ES-I3 (cell line): ENCODE measurements around the gene CYLD.

Experiments
- H3K36me3 ChIP-seq: 2 replicates; pipeline ENCODE4 v1.6.1; 2013; ENCODE audit warnings: mild to moderate bottlenecking, low read length, control low read depth, moderate library complexity; ENCODE audit not compliant: insufficient read depth
- H3K4me1 ChIP-seq: 2 replicates; pipeline ENCODE4 v1.6.1; 2013; ENCODE audit warnings: mild to moderate bottlenecking, control low read depth, low read length; ENCODE audit not compliant: insufficient read depth
- H3K9ac ChIP-seq: 2 replicates; pipeline ENCODE4 v1.6.1; 2013; ENCODE audit warnings: low read depth, mild to moderate bottlenecking, low read length, moderate library complexity
- H3K9me3 ChIP-seq: 2 replicates; pipeline ENCODE4 v1.6.1; 2013; ENCODE audit warnings: mild to moderate bottlenecking, low read length, moderate library complexity; ENCODE audit not compliant: control insufficient read depth, insufficient read depth

Gene CYLD

DNA sequence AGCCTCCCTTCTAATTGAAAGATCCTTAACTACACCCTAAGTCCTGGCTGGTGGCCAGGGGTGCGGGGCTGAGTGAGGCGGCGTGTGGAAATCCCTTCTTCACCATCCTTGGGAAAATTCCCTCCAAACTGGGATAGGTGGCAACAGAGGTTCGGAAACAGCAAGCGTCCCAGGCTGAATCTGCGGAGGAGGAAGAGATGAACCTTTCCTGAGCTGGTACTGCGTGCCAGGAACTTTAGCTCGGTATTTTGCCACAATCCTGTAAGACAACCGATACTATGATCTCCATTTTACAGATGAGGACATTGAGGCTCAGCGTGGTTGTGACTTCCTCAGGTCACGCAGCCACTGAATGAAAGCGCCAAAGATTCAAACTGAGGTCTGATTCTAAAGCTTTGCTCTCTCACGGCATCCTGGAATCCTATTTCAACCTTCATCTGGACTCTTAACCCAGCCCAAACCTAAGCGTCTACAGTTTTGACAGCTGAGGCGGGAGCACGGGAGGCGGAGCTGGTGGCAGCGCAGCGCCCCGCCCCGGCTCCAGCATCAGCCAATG lies 583 bp upstream of the CYLD start:
- H3K4me1 ChIP-seq, result peaks cover 15% of the 10 kb centered on the region; the same call in 1 of the 2 replicates

DNA sequence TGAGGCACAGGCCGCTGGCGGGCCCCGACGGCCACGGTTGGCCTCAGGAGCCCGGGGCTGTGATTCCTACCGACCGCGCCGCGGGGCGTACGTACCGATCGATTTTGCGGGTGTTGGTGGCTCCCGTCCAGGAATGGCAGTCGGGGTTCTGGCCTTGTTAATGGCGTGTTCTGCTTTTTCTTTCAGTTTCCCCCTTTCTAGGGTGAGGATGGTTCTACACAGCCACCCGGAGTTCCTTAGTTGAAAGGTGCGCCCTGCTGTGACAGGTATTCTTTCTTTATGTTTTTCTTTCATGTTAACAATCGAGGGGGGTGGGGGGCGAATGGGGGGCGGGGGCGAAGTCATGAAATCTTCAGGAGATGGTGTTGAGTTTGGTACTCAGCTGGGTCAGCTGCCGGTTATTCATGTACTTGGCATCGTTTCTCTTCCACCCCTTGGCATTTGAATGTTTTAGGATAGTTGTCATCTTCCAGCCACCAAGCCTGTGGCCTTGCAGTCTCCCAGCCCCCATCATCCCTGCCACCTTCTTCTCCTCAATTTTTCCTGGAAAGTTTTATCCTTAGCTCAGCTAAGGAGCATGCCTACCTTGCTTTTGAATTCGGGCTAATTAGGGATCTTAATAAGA lies 802 bp downstream of the CYLD start:
- H3K9me3 ChIP-seq, result no peaks in the 10 kb centered on the region
- H3K36me3 ChIP-seq, result no peaks in the 10 kb centered on the region; the same call in 1 of the 2 replicates
- H3K4me1 ChIP-seq, result peaks cover 15% of the 10 kb centered on the region; the same call in 1 of the 2 replicates
- peak overlapping the region; percentile 64 for H3K9ac ChIP-seq

More for the DNA sequence above, 583 bp upstream of the CYLD start:
- Histone ChIP-seq H3K9ac (peak overlapping the region; percentile 57; the same call in 1 of the 2 replicates), H3K9me3 (no peaks in the 10 kb centered on the region), H3K36me3 (no peaks in the 10 kb centered on the region)

DNA sequence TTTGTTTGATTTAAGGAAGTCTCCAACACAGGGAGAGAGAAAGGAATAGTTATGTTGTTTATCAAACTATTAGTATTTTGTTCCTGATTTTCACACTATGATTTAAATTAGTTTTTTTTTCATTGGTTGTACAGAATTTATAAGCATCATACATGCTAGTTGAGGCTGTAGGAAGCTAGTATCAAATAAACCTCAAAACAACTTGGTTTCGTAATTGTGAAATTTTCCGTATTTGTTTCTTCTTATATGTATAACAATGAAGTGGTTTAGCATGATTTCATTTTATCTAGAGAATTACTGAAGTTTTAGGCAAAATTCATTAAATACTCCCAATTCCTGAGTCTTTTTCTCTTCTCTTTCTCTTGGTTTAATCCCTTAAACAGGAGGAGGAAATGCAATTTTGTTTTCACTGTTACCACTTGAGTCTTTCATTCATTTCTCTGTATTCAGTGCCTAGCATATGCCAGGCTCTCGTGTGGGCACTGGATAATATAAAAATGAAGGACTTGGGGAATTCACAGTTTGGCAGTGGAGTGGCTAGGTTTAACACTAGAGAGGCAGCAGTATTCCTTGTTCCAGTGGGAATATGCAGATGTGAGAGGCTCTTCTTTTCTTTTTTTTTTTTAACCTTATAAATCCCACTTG lies 1.8 kb downstream of the CYLD start:
- H3K9ac ChIP-seq, result no peak overlapping the region
- H3K9me3 ChIP-seq, result no peaks in the 10 kb centered on the region
- no peaks in the 10 kb centered on the region; the same call in 1 of the 2 replicates for H3K36me3 ChIP-seq
- H3K4me1 ChIP-seq, result peaks cover 15% of the 10 kb centered on the region; the same call in 1 of the 2 replicates

DNA sequence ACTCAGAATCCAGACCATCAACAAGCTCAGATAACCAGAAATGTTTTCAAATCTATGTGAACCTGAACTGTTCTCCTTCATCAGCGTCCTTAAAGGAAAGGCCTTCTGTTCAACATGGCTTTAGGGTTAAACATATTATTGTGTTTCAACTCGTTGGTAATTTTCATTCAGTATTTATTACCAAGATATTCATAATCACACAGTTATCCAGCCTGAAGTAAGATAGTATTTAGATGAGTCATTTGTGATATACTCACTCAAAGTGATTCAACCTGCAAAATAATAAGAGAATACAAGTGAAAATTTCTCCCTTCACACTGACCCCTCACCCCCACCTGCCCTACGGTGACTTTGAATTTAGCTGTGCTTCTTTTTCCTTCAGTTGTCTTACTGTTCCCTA lies 3.0 kb downstream of the CYLD start:
- H3K9ac ChIP-seq, result no peak overlapping the region
- H3K36me3 ChIP-seq, result no peaks in the 10 kb centered on the region; the same call in 1 of the 2 replicates
- H3K9me3 ChIP-seq, result no peaks in the 10 kb centered on the region
- peaks cover 15% of the 10 kb centered on the region; the same call in 1 of the 2 replicates for H3K4me1 ChIP-seq

DNA sequence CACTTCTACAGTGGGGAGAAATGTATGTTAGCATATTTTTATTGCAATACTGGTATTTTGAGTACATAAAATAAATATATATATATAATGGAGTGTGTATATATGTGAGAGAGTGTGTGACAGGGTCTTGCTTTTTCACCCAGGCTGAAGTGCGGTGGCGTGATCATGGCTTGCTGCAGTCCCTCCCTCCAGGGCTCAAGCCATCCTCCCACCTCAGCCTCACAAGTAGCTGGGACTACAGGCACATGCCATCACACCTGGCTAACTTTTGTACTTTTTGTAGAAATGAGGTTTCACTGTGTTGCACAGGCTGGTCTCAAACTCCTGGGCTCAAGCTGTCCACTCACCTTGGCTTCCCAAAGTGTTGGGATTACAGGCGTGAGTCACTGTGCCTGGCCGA lies 4.1 kb downstream of the CYLD start:
- Histone ChIP-seq H3K9me3 (no peaks in the 10 kb centered on the region), H3K36me3 (no peaks in the 10 kb centered on the region; the same call in 1 of the 2 replicates), H3K4me1 (peaks cover 15% of the 10 kb centered on the region; the same call in 1 of the 2 replicates), H3K9ac (no peak overlapping the region)

DNA sequence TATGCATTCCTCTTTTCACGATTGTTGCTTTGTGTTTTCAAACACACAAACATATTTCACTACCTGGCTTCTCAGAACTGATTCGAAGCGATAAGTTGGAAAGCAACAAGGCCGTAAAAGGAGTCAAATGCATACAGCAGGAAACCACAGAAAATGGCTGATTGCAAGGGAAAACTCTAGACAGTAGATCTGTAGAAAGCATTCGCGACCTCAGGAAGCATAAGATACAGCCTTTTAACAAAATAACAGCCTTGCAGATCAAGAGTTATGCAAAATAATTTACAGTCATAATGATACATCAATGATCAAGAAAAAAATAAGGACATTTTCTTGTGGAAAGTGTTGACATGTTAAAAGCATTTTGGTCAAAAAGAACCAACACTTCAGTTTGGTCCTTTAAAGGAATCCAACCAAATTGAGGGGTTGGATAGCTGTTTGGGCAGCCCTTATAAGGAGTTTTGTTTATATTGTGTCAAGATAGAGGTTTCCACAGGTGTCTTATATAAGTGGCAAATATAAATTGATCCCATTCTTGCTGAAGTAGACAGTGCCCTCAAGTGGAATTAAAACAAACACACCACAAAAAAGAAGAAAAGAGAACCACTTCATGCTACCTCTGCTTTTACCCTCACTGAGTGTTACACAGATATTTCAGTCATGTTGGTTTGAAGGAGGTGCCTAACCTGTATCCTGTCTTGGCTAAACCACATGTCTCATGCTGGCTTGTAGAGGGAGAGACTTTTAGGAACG lies 5.5 kb downstream of the CYLD start:
- peaks cover 15% of the 10 kb centered on the region; the same call in 1 of the 2 replicates for H3K4me1 ChIP-seq
- H3K9ac ChIP-seq, result no peak overlapping the region
- no peaks in the 10 kb centered on the region for H3K9me3 ChIP-seq
- no peaks in the 10 kb centered on the region; the same call in 1 of the 2 replicates for H3K36me3 ChIP-seq

DNA sequence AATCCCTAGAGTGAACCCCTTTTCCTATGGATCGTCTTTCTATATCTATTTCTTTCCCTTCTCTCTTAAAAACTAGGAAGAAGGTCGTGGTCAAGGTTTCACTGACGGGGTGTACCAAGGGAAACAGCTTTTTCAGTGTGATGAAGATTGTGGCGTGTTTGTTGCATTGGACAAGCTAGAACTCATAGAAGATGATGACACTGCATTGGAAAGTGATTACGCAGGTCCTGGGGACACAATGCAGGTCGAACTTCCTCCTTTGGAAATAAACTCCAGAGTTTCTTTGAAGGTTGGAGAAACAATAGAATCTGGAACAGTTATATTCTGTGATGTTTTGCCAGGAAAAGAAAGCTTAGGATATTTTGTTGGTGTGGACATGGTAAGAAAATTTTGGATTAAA lies 9.6 kb downstream of the CYLD start:
- H3K4me1 ChIP-seq, result no peaks in the 10 kb centered on the region
- no peak overlapping the region for H3K9ac ChIP-seq
- no peaks in the 10 kb centered on the region; the same call in 1 of the 2 replicates for H3K36me3 ChIP-seq
- no peaks in the 10 kb centered on the region for H3K9me3 ChIP-seq

DNA sequence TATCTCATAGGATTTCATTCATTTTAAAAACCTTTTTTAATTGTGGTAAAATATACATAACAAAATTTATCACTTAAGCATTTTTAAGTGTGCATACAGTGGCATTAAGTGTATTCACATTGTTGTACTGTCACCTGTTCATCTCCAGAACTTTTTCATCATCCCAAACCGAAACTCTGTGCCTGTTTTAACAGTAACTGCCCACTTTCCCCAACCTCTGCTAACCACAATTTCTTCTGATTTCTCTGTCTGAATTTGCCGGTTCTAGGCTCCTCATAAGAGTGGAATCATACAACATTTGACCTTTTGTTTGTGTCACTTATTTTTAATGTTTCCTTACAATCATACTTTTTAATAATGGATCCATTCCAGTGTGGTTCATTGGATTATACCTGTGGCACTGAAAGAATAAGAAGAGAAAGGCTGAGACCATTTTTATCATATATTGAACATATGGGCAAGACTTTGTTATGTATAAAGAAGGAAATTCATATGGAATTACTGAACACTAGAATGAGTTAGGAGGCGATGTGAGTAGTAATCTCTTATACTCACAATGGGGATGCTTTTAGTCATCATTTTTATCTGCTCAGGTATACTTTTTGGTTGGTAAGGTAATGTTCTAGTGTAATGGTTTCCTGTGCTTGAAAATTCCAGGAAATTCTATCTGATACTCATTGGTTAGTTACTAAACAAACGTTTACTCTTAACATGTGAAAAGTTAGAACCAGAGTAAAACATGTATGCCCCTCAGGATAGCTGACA lies 10.8 kb downstream of the CYLD start:
- H3K9ac ChIP-seq, result no peak overlapping the region
- no peaks in the 10 kb centered on the region for H3K4me1 ChIP-seq
- H3K36me3 ChIP-seq, result no peaks in the 10 kb centered on the region
- H3K9me3 ChIP-seq, result no peaks in the 10 kb centered on the region

DNA sequence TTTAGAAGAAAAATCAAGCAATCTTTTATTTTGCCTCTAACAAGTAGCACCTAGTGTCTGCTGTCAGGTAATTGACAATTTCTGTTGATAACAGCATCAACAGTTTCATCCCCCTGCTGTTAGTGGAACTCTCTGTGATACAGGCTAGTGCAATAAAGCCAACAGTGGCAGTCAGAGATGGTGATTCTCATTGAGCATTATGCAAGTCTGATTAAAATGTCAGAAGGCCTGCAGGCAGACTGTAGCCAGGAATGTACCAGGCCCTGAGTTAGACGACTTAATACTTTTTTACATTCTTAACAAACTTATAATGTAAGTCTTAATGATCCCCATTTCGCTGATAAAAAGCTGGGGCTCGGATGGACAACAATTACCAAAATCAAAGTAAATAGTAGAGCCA lies 14.6 kb downstream of the CYLD start:
- Histone ChIP-seq H3K9me3 (no peaks in the 10 kb centered on the region), H3K4me1 (no peaks in the 10 kb centered on the region), H3K9ac (no peak overlapping the region), H3K36me3 (no peaks in the 10 kb centered on the region)

DNA sequence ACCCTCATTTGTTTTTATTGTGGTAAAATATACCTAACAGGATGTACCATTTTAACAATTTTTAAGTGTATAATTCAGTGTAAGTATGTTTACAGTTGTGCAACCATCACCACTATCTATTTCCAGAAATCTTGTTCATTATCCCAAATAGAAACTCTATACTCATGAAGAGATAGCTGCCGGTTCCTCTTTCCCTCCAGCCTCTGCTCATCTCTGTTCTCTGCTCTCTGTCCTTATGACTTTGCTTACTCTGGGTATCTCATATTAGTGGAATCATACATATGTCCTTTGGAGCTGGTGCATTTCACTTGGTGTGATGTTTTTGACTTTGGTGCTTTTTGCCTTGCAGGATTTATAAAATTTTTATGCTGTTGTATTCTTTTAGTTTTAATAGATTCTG lies 19.4 kb downstream of the CYLD start:
- no peaks in the 10 kb centered on the region; the same call in 1 of the 2 replicates for H3K9me3 ChIP-seq
- H3K4me1 ChIP-seq, result 0 out of 2 replicates have a peak, but pooled peaks cover 6% of the 10 kb centered on the region
- no peaks in the 10 kb centered on the region for H3K36me3 ChIP-seq
- no peak overlapping the region for H3K9ac ChIP-seq

DNA sequence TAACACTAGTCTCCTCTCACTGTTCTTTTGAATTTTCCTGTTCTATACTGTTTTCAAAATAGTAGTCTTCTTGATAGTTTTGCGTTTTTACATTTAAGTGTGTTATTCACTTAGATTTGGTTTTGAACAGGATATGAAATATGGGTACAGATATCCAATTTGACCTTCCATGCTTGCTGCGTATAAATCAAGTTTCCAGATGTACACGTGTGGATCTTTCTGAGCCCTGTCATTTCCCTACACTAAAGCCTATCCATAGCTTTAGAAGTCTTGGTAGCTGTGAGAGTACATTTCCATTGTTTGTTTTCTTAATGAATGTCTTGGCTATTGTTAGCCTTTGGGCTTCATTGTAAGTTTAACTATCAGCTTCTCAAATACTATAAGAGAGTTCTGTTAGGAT lies 20.4 kb downstream of the CYLD start:
- H3K9ac ChIP-seq, result no peak overlapping the region
- H3K9me3 ChIP-seq, result no peaks in the 10 kb centered on the region; the same call in 1 of the 2 replicates
- H3K36me3 ChIP-seq, result no peaks in the 10 kb centered on the region
- H3K4me1 ChIP-seq, result 0 out of 2 replicates have a peak, but pooled peaks cover 6% of the 10 kb centered on the region

DNA sequence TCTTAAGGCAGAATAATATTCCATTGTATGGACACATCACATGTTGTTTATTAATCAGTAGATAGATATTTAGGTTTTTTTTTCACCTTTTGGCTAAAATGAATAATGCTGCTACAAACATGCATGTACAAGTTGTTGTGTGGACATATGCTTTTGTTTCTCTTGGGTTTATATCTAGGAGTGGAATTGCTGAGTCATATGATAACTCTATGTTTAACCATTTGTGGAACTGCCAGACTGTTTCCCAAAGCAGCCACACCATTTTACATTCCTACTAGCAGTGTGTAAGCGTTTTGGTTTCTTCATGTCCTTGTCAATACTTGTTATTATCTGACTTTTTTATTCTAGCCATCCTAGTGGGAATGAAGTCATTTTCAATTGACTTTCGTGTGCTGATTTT lies 21.3 kb downstream of the CYLD start:
- H3K9me3 ChIP-seq, result no peaks in the 10 kb centered on the region; the same call in 1 of the 2 replicates
- no peak overlapping the region for H3K9ac ChIP-seq
- no peaks in the 10 kb centered on the region for H3K36me3 ChIP-seq
- 0 out of 2 replicates have a peak, but pooled peaks cover 6% of the 10 kb centered on the region for H3K4me1 ChIP-seq

DNA sequence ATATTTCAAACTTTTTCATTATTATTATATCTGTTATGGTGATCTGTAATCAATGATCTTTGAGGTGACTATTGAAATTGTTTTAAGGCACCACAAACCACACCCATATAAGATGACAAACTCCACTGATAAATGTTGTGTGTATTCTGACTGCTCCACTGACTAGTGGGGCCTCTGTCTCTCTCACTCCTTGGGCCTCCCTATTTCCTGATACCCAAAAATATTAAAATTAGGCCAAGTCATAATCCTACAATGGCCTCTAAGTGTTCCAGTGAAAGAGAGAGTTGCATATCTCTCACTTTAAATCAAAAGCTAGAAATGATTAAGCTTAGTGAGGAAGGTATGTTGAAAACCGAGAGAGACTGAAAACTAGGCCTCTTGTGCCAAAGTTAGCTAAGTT lies 23.4 kb downstream of the CYLD start:
- no peak overlapping the region for H3K9ac ChIP-seq
- H3K9me3 ChIP-seq, result no peaks in the 10 kb centered on the region; the same call in 1 of the 2 replicates
- H3K36me3 ChIP-seq, result no peaks in the 10 kb centered on the region
- 0 out of 2 replicates have a peak, but pooled peaks cover 6% of the 10 kb centered on the region for H3K4me1 ChIP-seq
